Measurements from ENCODE around the gene SGMS2.
"Not testable (repeated sequence)": the region's sequence is repeated elsewhere in the genome, so short reads cannot be mapped to it uniquely, and the experiment has no call there.

Gene SGMS2

DNA sequence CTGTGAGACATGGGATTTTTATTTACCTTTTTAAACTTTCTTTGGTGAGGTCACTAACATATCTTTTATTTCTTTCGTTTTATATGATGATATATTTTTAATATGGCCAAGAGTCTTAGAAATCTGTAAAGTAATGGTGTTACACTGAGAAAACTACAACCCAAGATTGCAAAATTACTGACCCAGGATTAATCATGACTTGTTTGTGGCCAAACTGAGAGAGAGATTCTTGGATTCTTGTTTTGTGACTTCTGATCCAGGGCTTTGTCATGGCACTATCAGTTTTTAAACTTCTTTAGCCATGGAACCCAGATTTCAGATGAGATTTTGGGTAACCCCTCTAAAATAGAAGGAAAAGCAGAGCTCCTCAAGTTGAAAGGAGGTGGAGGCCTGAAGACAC lies 42.0 kb downstream of the SGMS2 start:
- DNase-seq (ENCODE audit: low read depth, low spot score): no peak

DNA sequence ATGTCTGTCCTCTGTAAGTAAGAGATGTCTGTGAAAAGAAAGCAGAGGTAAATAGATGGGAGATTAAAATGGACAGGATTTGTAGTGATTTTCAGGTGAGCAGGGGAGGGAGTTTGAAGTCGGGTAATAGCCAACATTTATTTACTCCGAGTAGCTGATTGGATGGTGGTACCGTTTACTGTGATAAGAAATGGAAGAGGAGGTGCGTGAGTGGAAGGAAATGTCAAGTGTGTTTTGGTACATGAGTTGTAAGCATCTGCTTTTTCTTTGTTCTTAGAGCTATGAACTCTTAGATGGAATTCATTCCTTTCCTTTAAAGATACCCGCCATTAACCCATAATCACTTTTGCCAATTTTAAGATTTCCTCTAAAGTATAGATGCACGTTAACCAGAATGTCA lies 45.5 kb downstream of the SGMS2 start:
- no peak for DNase-seq (ENCODE audit: low read depth, low spot score)

DNA sequence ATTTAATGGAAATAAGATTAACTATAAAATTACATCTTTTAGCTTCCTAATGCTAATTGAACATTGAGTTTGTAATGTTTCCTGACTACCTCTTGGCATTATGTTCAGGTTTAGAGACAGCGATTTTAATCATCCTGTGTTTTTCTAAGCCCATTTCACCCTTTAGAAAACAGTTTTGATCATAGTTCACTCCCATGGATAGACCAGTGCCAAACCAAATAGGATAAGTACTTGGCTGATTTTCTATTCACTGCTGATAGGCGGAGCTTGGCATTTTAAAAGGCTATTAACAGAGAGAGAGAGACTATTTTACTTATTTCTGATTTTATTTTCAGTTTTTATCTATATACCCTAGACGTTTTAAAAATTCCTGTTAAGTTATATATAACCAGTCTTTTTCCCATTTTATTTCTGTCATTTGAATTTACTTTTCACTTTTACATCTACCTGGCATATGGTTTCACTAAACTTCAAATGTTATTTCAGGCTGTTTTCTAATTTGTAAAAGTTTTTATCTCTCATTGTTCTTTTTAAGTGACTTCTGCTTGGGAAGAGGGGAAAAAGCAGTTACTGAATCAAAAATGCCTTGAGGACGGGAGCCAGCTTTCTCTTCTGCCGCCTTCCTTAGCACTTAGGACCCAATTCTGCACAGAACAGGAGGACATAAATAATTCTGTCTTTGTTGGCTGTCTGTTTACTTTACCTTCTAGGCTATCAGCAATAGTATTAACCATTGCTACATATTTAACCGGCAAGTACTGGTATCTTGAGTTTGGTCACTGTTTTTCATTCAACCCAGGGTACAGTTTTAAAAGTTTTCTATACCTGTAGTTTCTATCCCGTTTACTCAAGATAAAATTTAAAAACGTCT lies 46.4 kb downstream of the SGMS2 start:
- DNase-seq (ENCODE audit: low read depth, low spot score): no peak

GRCh38 chr4:107874024-107874423 lies 49.3 kb downstream of the SGMS2 start:
- DNase-seq (ENCODE audit: low read depth, low spot score): no peak

DNA sequence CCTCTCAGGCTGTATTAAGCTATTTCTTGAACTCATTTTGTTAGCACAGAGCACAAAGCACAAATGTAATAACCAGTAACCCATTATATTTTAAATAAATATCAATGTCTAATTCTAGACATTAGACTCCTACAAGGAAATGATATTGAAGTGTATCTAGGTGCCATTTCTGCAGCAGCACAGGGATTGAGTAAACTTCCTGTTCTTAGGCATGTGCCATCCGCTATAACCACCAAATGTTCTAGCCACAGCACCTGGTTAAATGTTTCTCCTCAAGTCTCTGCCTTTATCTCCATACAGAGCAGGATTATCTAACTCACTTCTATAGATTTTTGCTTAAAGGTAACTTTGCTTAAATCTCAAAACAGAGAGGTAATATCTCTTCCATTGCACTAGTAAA lies 51.4 kb downstream of the SGMS2 start:
- DNase-seq (ENCODE audit: low read depth, low spot score): no peak

GRCh38 chr4:107877361-107877760 lies 52.6 kb downstream of the SGMS2 start:
- DNase-seq (ENCODE audit: low read depth, low spot score): no peak

DNA sequence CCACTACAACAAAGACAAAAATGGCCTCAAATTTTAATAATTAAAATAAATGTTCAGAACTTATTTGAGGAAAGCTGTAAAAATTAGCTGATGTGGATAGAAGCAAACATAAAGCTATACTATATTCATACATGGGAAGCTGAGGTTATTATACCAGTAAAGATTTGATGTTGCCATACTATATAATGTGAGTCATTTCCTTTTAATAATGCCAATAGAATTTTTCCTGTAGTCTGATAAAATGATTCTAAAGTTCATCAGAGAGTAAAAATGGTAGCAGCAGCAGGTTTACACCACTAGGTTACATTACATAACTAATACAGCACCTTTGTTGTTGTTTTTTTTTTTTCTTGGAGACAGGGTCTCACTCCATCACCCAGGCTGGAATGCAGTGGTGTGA lies 61.1 kb downstream of the SGMS2 start:
- DNase-seq (ENCODE audit: low read depth, low spot score): no peak

DNA sequence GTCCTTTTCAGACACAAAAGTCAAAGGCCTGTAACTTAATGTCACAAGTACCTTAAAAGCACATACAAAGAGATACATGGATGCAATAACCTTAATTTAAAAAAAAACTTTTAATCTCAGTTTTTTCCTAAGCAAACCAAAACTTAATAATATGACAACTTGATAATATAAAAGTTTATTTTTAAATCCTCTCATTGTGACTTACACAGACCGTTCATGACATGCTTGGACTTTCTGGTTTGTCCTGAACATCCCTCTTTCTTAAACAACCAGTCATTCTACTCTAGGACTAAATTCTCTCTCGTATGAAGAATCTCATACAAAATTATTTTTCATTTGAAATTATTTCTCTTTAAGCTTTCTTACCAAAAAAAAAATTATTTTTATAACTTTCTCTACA lies 63.5 kb downstream of the SGMS2 start:
- DNase-seq (ENCODE audit: low read depth, low spot score): no peak

GRCh38 chr4:107890779-107891178 lies 66.0 kb downstream of the SGMS2 start:
- no peak for DNase-seq (ENCODE audit: low read depth, low spot score)

GRCh38 chr4:107891299-107891698 lies 66.6 kb downstream of the SGMS2 start:
- no peak for DNase-seq (ENCODE audit: low read depth, low spot score)

GRCh38 chr4:107893171-107894137 lies 68.7 kb downstream of the SGMS2 start:
- no peak for DNase-seq (ENCODE audit: low read depth, low spot score)

- no peak for DNase-seq (ENCODE audit: low read depth, low spot score)
Measured at GRCh38 chr4:107894138-107894603, 69.4 kb downstream of the SGMS2 start.

- no peak for DNase-seq (ENCODE audit: low read depth, low spot score)
Measured at GRCh38 chr4:107896158-107896645, 71.5 kb downstream of the SGMS2 start.

DNA sequence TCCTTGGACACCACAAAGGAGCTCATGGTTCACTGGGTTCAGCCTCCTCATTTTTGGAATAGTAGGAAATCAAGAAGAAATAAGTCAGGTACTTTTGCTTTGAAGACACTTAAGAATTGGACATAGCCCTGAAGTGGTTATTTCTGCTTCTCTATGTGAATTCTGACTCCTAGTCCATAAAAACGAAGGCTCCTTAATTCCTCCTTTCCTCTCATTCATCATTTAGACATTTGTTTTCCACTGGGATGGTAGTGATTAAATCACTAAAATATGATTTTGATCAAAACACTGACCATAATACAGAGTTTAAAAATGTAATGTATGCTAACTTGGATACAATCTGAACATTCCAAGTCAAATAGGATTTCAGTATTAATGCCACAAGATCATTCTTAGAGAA lies 71.9 kb downstream of the SGMS2 start:
- no peak for DNase-seq (ENCODE audit: low read depth, low spot score)

- DNase-seq (ENCODE audit: low read depth, low spot score): no peak
Measured at GRCh38 chr4:107897823-107898222, 73.1 kb downstream of the SGMS2 start.

DNA sequence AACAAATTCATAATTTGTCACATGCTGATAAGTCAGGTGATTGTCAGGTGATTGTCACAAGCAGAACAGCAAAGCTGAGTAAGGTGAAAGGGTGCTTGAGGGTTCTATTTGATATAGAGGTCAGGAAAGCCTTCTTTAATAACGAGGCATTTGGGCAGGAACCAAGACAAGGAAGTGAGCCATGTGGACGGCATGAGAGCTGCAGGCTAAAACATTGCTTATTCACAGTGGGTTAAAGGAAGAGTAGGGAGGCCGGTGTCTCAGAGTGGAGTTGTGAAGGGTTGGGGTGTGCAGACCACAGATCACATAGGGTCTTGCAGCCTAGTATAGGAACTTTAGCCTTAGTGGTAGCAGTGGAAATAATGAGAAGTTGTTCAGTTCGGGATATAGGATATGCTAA lies 75.3 kb downstream of the SGMS2 start:
- DNase-seq (ENCODE audit: low read depth, low spot score): no peak

GRCh38 chr4:107900508-107900907 lies 75.8 kb downstream of the SGMS2 start:
- DNase-seq (ENCODE audit: low read depth, low spot score): no peak

GRCh38 chr4:107901213-107901934 lies 76.6 kb downstream of the SGMS2 start:
- DNase-seq (ENCODE audit: low read depth, low spot score): no peak

- no peak for DNase-seq (ENCODE audit: low read depth, low spot score)
Measured at GRCh38 chr4:107902715-107903114, 78.0 kb downstream of the SGMS2 start.

- not testable (repeated sequence) for DNase-seq (ENCODE audit: low read depth, low spot score)
Measured at GRCh38 chr4:107905082-107905481, 80.3 kb downstream of the SGMS2 start.

DNA sequence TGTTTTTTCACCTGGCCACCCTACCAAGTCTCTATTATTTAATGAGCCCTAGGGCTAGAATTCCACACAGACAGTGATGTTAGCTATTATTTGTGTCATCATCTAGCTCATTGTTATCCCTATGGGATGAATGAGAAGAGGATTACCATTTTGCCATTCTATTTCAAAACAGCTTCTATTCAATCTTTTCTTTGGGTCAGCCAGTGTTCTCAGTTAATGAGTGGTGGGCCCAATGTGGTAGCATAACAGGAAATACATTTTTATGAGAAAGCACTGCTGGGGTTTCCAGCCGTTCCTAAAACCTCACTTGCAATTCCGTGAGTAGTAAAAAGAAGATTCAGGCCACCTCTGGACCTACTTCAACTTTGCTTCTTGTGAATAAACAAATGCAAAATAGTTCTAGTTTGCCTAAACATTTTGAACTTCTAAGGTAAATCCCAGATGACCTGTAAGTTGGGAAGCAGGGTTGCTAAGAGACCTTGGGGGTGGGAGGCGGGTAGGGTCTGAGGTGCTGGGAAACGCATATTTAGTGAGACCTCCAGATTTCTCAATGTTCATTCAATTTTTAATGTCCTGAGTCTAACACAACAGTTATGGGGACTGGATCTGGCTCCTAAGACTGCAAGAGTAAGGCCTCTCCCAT lies 81.8 kb downstream of the SGMS2 start:
- DNase-seq (ENCODE audit: low read depth, low spot score): no peak
